ENCODE data around the gene BMP8B. TPM values are rescaled to one million over a fixed set of nuclear protein-coding genes. Genes with fewer than 3 reads are reported as not detected.

BMP8B gene
- total and polyA plus RNA-seq, 10 donors: 0.08 to 2.5 (median 1.1) TPM

- H3K36me3 ChIP-seq: peaks cover 7 to 100% (median 99%) of the 10 kb centered on the region in 6 donors
- TF ChIP-seq POLR2AphosphoS5 (IDR thresholded peaks at IDR 0.05) (no peak), POLR2A (IDR thresholded peaks at IDR 0.05) (no peak)
- TF ChIP-seq, protein P1, sequence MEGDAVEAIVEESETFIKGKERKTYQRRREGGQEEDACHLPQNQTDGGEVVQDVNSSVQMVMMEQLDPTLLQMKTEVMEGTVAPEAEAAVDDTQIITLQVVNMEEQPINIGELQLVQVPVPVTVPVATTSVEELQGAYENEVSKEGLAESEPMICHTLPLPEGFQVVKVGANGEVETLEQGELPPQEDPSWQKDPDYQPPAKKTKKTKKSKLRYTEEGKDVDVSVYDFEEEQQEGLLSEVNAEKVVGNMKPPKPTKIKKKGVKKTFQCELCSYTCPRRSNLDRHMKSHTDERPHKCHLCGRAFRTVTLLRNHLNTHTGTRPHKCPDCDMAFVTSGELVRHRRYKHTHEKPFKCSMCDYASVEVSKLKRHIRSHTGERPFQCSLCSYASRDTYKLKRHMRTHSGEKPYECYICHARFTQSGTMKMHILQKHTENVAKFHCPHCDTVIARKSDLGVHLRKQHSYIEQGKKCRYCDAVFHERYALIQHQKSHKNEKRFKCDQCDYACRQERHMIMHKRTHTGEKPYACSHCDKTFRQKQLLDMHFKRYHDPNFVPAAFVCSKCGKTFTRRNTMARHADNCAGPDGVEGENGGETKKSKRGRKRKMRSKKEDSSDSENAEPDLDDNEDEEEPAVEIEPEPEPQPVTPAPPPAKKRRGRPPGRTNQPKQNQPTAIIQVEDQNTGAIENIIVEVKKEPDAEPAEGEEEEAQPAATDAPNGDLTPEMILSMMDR (IDR thresholded peaks at IDR 0.05 in 8 of 11, conservative IDR thresholded peaks at IDR 0.05 in 3 of 11): no peak
- 85 to 97% (median 95%) methylated on average over 4 to 6 of the region's 6 CpGs for WGBS, 5 donors
- DNase-seq: no peak
- H3K9me3 ChIP-seq: no peaks in the 10 kb centered on the region
- no peaks in the 10 kb centered on the region for H3K27me3 ChIP-seq (replicated peaks in 1 of 7)
- no peak overlapping the region for H3K27ac ChIP-seq
- intact Hi-C loops (cut with DNase I; ENCODE audit: low total_unique reads): no loop called here
- H3K4me1 ChIP-seq: no peaks in the 10 kb centered on the region
- no peak overlapping the region for H3K4me3 ChIP-seq
These were observed 36.0 kb downstream of the BMP8B start for GRCh38 chr1:39752703-39753102.

DNA sequence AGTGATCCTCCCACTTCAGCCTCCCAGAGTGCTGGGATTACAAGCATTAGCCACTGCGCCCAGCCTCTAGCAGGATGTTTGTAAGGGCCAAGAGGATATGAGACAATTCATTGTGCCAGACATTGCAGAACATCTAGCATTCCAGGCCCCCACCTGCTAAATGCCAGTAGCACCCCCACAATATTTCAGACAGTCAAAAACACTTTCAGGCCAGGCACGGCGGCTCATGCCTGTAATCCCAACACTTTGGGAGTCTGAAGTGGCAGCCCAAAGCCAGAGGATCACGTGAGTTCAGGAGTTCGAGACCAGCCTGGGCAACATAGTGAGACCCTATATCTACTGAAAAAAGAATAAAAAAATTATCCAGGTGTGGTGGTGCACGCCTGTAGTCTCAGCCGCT, 37.1 kb downstream of the BMP8B start:
- H3K36me3 ChIP-seq: peaks cover 7 to 100% (median 99%) of the 10 kb centered on the region in 6 donors
- intact Hi-C loops (cut with DNase I; ENCODE audit: low total_unique reads): no loop called here
- no peaks in the 10 kb centered on the region for H3K27me3 ChIP-seq (replicated peaks in 1 of 7)
- WGBS, 5 donors: 96 to 97% (median 97%) methylated on average over 7 of the region's 7 CpGs
- DNase-seq: no peak
- H3K9me3 ChIP-seq: no peaks in the 10 kb centered on the region
- TF ChIP-seq, protein P1 (IDR thresholded peaks at IDR 0.05 in 8 of 11, conservative IDR thresholded peaks at IDR 0.05 in 3 of 11): no peak
- TF ChIP-seq POLR2AphosphoS5 (IDR thresholded peaks at IDR 0.05) (no peak), POLR2A (IDR thresholded peaks at IDR 0.05) (no peak)
- H3K4me3 ChIP-seq: no peak overlapping the region
- no peak overlapping the region for H3K27ac ChIP-seq
- no peaks in the 10 kb centered on the region for H3K4me1 ChIP-seq

GRCh38 chr1:39745016-39745670, 43.5 kb downstream of the BMP8B start:
- Histone ChIP-seq H3K4me1 (peaks cover 0 to 17% (median 7%) of the 10 kb centered on the region in 6 donors), H3K4me3 (no peak overlapping the region), H3K9me3 (no peaks in the 10 kb centered on the region), H3K36me3 (peaks cover 9 to 100% (median 92%) of the 10 kb centered on the region in 6 donors), H3K27me3 (replicated peaks in 1 of 7) (no peaks in the 10 kb centered on the region), H3K27ac (no peak overlapping the region)
- WGBS, 5 donors: 91 to 97% (median 94%) methylated on average over 10 to 16 of the region's 16 CpGs
- DNase-seq: no peak
- intact Hi-C loops (cut with DNase I; ENCODE audit: low total_unique reads): no loop called here
- peak in 1 of 3 donors; percentile 26 for TF ChIP-seq POLR2AphosphoS5 (IDR thresholded peaks at IDR 0.05)
- TF ChIP-seq, protein P1 (IDR thresholded peaks at IDR 0.05 in 8 of 11, conservative IDR thresholded peaks at IDR 0.05 in 3 of 11): no peak

DNA sequence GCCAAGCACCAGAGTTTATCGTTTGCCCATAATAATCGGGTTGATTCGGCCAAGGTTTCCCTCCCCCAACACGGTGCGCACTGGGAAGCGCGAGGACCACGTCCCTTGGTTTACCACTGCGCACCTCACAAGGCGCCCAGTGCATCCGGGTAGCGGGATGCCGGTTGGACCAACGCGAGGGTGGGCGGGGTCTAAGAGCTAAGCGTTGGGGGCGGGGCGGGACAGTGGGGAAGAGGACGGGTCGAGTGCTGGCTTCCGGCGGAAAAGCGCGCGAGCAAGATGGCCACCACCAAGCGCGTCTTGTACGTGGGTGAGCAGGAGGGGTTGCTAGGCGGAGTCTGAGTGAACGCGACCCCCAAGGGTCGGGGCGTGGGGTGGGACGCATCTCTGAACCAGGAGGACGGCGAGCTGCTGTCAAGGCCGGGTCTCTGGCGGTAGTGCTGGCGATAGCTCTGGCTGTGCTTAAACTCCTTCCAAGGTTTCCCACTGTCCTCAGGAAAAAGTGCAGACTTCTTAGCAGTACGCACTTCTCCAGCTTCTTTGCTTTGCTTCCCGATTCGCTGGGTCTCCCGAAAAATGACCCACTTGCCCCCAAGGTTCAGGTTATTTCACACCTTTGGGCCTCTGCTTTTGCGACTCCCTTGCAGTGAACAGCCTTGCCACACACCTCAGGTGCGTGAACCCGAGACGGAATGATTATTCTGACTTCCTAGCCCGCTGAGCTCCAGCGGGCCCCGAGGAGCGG, 49.9 kb downstream of the BMP8B start, which contains the start of gene PPIE:
Gene PPIE (plus strand): TSS at position 261 of the 745 bp plus-strand sequence. CDS start 19 bp downstream, at position 280.
- DNase-seq: peak; percentile 97
- 0 to 1% (median 1%) methylated on average over 32 to 52 of the region's 52 CpGs for WGBS, 5 donors
- H3K4me1 ChIP-seq: peaks cover 6 to 47% (median 25%) of the 10 kb centered on the region in 6 donors
- TF ChIP-seq POLR2AphosphoS5 (IDR thresholded peaks at IDR 0.05) (peak; percentile 87 to 93 (median 92)), POLR2A (IDR thresholded peaks at IDR 0.05) (peak in 1 of 3 donors; percentile 61)
- TF ChIP-seq, protein P1 (IDR thresholded peaks at IDR 0.05 in 8 of 11, conservative IDR thresholded peaks at IDR 0.05 in 3 of 11): no peak
- H3K36me3 ChIP-seq: peaks cover 0 to 40% (median 30%) of the 10 kb centered on the region in 6 donors
- intact Hi-C loops (cut with DNase I; ENCODE audit: low total_unique reads): no loop called here
- H3K9me3 ChIP-seq: no peaks in the 10 kb centered on the region
- H3K27ac ChIP-seq: peak within 1 kb of the TSS; percentile 69 to 89 (median 80)
- peaks cover 0 to 28% (median 7%) of the 10 kb centered on the region in 7 donors for H3K27me3 ChIP-seq (replicated peaks in 1 of 7)
- peak within 1 kb of the TSS; percentile 65 to 95 (median 76) for H3K4me3 ChIP-seq

Measured in spleen (tissue), 11 donors.